HepG2 (cell line): ENCODE results near the gene CDIP1. TPM values are rescaled to one million over a fixed set of nuclear protein-coding genes. Genes with fewer than 3 reads are reported as not detected.

Experiments used
- BHLHE40 ChIP-seq: IDR thresholded peaks from 2 replicates; pipeline ENCODE4 v1.6.1; 2011; ENCODE audit warnings: low read length, improper control_type of control experiment
- CC2D1A ChIP-seq: sonication (generic); formaldehyde crosslinking; IDR thresholded peaks from 2 replicates; pipeline ENCODE4 v1.8.1; 2023; ENCODE audit warnings: mild to moderate bottlenecking, missing genetic modification reagents
- GLMP ChIP-seq: sonication (generic); formaldehyde crosslinking; IDR thresholded peaks from 2 replicates; pipeline ENCODE4 v1.9.0; 2021; ENCODE audit warnings: missing genetic modification reagents, mild to moderate bottlenecking, borderline replicate concordance
- HCFC1 ChIP-seq: fragments of 150-350 bp; IDR thresholded peaks from 2 replicates; pipeline ENCODE4 v1.6.1; 2014; ENCODE audit warnings: low read depth, low read length
- KLF16 ChIP-seq, 2 experiments: sonication (generic) in 1 of 2; formaldehyde crosslinking in 1 of 2; IDR thresholded peaks; 2 replicates each; pipeline versions ENCODE4 v1.6.1 to v1.8.0; 2016 to 2023; ENCODE audit warnings: missing genetic modification reagents in 2 of 2, missing compliant biosample characterization in 1 of 2
- MEF2D ChIP-seq: sonication (generic); formaldehyde crosslinking; IDR thresholded peaks from 2 replicates; pipeline ENCODE4 v1.5.1; 2020; ENCODE audit warnings: mild to moderate bottlenecking, missing genetic modification reagents
- MYC ChIP-seq: sonication (generic); formaldehyde crosslinking; IDR thresholded peaks from 2 replicates; pipeline ENCODE4 v1.9.0; 2021; ENCODE audit warnings: missing genetic modification reagents, borderline replicate concordance
- MYNN ChIP-seq: sonication (generic); formaldehyde crosslinking; IDR thresholded peaks from 2 replicates; pipeline ENCODE4 v1.4.0; 2020; ENCODE audit warnings: mild to moderate bottlenecking, low read depth, missing genetic modification reagents
- NCOA5 ChIP-seq: sonication (generic); formaldehyde crosslinking; IDR thresholded peaks from 2 replicates; pipeline ENCODE4 v1.4.0; 2020; ENCODE audit warnings: missing genetic modification reagents
- NR2F1 ChIP-seq, 2 experiments: fragments of 450-650 bp in 1 of 2; formaldehyde crosslinking in 1 of 2; IDR thresholded peaks; 2 replicates each; pipeline versions ENCODE4 v1.5.0 to v1.6.1; 2016 to 2020; ENCODE audit warnings: mild to moderate bottlenecking in 1 of 2, missing compliant biosample characterization in 1 of 2, missing genetic modification reagents in 1 of 2, moderate library complexity in 1 of 2
- NRL ChIP-seq: sonication (generic); formaldehyde crosslinking; IDR thresholded peaks from 2 replicates; pipeline ENCODE4 v1.5.0; 2020; ENCODE audit warnings: missing genetic modification reagents, mild to moderate bottlenecking, moderate library complexity, borderline replicate concordance
- REXO4 ChIP-seq: sonication (generic); formaldehyde crosslinking; IDR thresholded peaks from 2 replicates; pipeline ENCODE4 v1.8.0; 2022; ENCODE audit warnings: missing genetic modification reagents, mild to moderate bottlenecking, borderline replicate concordance
- RFX3 ChIP-seq: IDR thresholded peaks from 2 replicates; pipeline ENCODE4 v1.6.1; 2016; ENCODE audit warnings: missing biosample characterization, missing genetic modification reagents
- RNF219 ChIP-seq: sonication (generic); formaldehyde crosslinking; IDR thresholded peaks from 2 replicates; pipeline ENCODE4 v1.5.0; 2020; ENCODE audit warnings: mild to moderate bottlenecking, missing genetic modification reagents
- TFDP1 ChIP-seq: IDR thresholded peaks from 2 replicates; pipeline ENCODE4 v1.6.1; 2016; ENCODE audit warnings: missing compliant biosample characterization, missing genetic modification reagents, borderline replicate concordance
- XBP1 ChIP-seq: sonication (generic); formaldehyde crosslinking; IDR thresholded peaks from 2 replicates; pipeline ENCODE4 v1.5.0; 2020; ENCODE audit warnings: missing genetic modification reagents
- ZNF260 ChIP-seq: sonication (generic); formaldehyde crosslinking; IDR thresholded peaks from 2 replicates; pipeline ENCODE4 v1.4.0; 2020; ENCODE audit warnings: missing genetic modification reagents, low read depth, mild to moderate bottlenecking, borderline replicate concordance
- ZNF264 ChIP-seq: sonication (generic); formaldehyde crosslinking; IDR thresholded peaks from 2 replicates; pipeline ENCODE4 v1.4.0; 2020; ENCODE audit warnings: missing genetic modification reagents
- ZNF335 ChIP-seq: sonication (generic); formaldehyde crosslinking; IDR thresholded peaks from 2 replicates; pipeline ENCODE4 v1.4.0; 2020; ENCODE audit warnings: missing genetic modification reagents
- ZNF350 ChIP-seq: sonication (generic); formaldehyde crosslinking; IDR thresholded peaks from 2 replicates; pipeline ENCODE4 v1.4.0; 2020; ENCODE audit warnings: mild to moderate bottlenecking, low read depth, missing genetic modification reagents, borderline replicate concordance
- ZNF678 ChIP-seq: sonication (generic); formaldehyde crosslinking; IDR thresholded peaks from 2 replicates; pipeline ENCODE4 v1.4.0; 2020; ENCODE audit warnings: mild to moderate bottlenecking, missing genetic modification reagents
- ZNF691 ChIP-seq: sonication (generic); formaldehyde crosslinking; IDR thresholded peaks from 2 replicates; pipeline ENCODE4 v1.4.0; 2020; ENCODE audit warnings: missing genetic modification reagents, low read depth, mild to moderate bottlenecking, borderline replicate concordance
- ZNF768 ChIP-seq: sonication (generic); formaldehyde crosslinking; IDR thresholded peaks from 2 replicates; pipeline ENCODE4 v1.4.0; 2020; ENCODE audit warnings: missing genetic modification reagents
- ZSCAN30 ChIP-seq: sonication (generic); formaldehyde crosslinking; IDR thresholded peaks from 2 replicates; pipeline ENCODE4 v1.5.0; 2020; ENCODE audit warnings: mild to moderate bottlenecking, missing genetic modification reagents
- polyA plus RNA-seq, 8 experiments: library from polyadenylated mRNA; depleted of rRNA in 3 of 8; stranded (reverse) in 7 of 8; unstranded in 1 of 8; fragments of >200 nt; fragmentation: Illumina TruSeq in 4 of 8; extraction: Trizol in 4 of 8; gene quantifications; 2 replicates each; pipeline versions ENCODE4 v1.2.1 to v1.2.3, GENCODE V29; 2011 to 2016; ENCODE audit warnings: low read depth in 4 of 8, missing spikeins in 1 of 8, mixed read lengths in 1 of 8; ENCODE audit not compliant: insufficient read depth in 1 of 8
- total RNA-seq, 5 experiments: library from RNA; depleted of rRNA; stranded (reverse); fragments of >200 nt; fragmentation: Illumina TruSeq; extraction: Trizol; gene quantifications; 2 replicates each; pipeline ENCODE4 v1.2.3, GENCODE V29; 2016; ENCODE audit warnings: low read depth in 1 of 5

The CDIP1 gene
- total and polyA plus RNA-seq, 2 of the 13 experiments (the other 11 are each of a cell fraction or from before 2014, with no cell fraction given): 31.2 to 56.7 TPM

GRCh38 chr16:4538350-4539235, at the start of gene CDIP1 (continued):
- TF ChIP-seq RNF219 (peak; percentile 100), BHLHE40 (peak; percentile 98), MYC (CRISPR knock-in tag) (peak; percentile 96), NRL (peak; percentile 100), CC2D1A (CRISPR knock-in tag) (peak; percentile 96; the same call in 1 of the 2 replicates), ZNF768 (peak; percentile 73), ZNF691 (CRISPR knock-in tag) (peak; percentile 95), MEF2D (CRISPR knock-in tag) (peak; percentile 98), MYNN (peak; percentile 97), RFX3 (CRISPR knock-in tag) (no peak), ZSCAN30 (CRISPR knock-in tag) (peak; percentile 99), ZNF678 (peak; percentile 100), ZNF264 (peak; percentile 97), ZNF335 (peak; percentile 94), XBP1 (peak; percentile 84; the same call in 1 of the 2 replicates), KLF16 (CRISPR knock-in tag; IDR thresholded peaks at IDR 0.05) (peak; percentile 98 to 100), NR2F1 (CRISPR knock-in tag; IDR thresholded peaks at IDR 0.05) (peak; percentile 47 to 53; a peak in 2 of 4 replicates), REXO4 (CRISPR knock-in tag) (peak; percentile 99), HCFC1 (peak; percentile 53; the same call in 1 of the 2 replicates), ZNF260 (CRISPR knock-in tag) (peak; percentile 97; the same call in 1 of the 2 replicates), ZNF350 (peak; percentile 99), TFDP1 (CRISPR knock-in tag) (peak; percentile 100), GLMP (peak; percentile 96; the same call in 1 of the 2 replicates), NCOA5 (CRISPR knock-in tag) (0 out of 2 replicates have a peak, but pooled peaks have one; percentile 39)
